Hepatocyte (in vitro differentiated cells): ENCODE results near the gene PACSIN3. TPM values are rescaled to one million over a fixed set of nuclear protein-coding genes. Genes with fewer than 3 reads are reported as not detected.

Experiments
- DNase-seq: peaks from one replicate; pipeline ENCODE4 v3.0.0-alpha.2; 2016; ENCODE audit warnings: low spot score
- H2AFZ ChIP-seq: fragments of 200-600 bp; sonication (generic); 2 replicates; pipeline ENCODE4 v1.6.0; 2016; ENCODE audit warnings: antibody characterized with exemption, mild to moderate bottlenecking
- H3K27ac ChIP-seq: fragments of 200-600 bp; sonication (generic); 2 replicates; pipeline ENCODE4 v1.5.1; 2016; ENCODE audit warnings: mild to moderate bottlenecking
- H3K27me3 ChIP-seq: fragments of 200-600 bp; sonication (generic); 2 replicates; pipeline ENCODE4 v1.6.1; 2016
- H3K36me3 ChIP-seq: fragments of 200-600 bp; sonication (generic); replicated peaks from 2 replicates; pipeline ENCODE4 v1.5.1; 2016; ENCODE audit warnings: low read depth; ENCODE audit not compliant: insufficient read depth
- H3K4me1 ChIP-seq: fragments of 200-600 bp; sonication (generic); 2 replicates; pipeline ENCODE4 v1.5.1; 2016; ENCODE audit warnings: mild to moderate bottlenecking, moderate library complexity; ENCODE audit not compliant: insufficient read depth
- H3K4me2 ChIP-seq: fragments of 200-600 bp; sonication (generic); 2 replicates; pipeline ENCODE4 v1.6.0; 2016
- H3K4me3 ChIP-seq: fragments of 200-600 bp; sonication (generic); 2 replicates; pipeline ENCODE4 v1.5.1; 2016; ENCODE audit warnings: mild to moderate bottlenecking
- H3K79me2 ChIP-seq: fragments of 200-600 bp; sonication (generic); 2 replicates; pipeline ENCODE4 v1.6.0; 2017; ENCODE audit warnings: mild to moderate bottlenecking
- H3K9me2 ChIP-seq: fragments of 200-600 bp; sonication (generic); replicated peaks from 2 replicates; pipeline ENCODE4 v1.6.0; 2017; ENCODE audit warnings: mild to moderate bottlenecking; ENCODE audit not compliant: insufficient read depth
- H3K9me3 ChIP-seq: fragments of 200-600 bp; sonication (generic); 2 replicates; pipeline ENCODE4 v1.5.1; 2016; ENCODE audit warnings: low read depth, mild to moderate bottlenecking
- H4K20me1 ChIP-seq: fragments of 200-600 bp; sonication (generic); 2 replicates; pipeline ENCODE4 v1.6.0; 2016; ENCODE audit warnings: mild to moderate bottlenecking; ENCODE audit not compliant: insufficient read depth, poor library complexity, severe bottlenecking
- CTCF ChIP-seq: fragments of 200-600 bp; sonication (generic); IDR thresholded peaks from 2 replicates; pipeline ENCODE4 v1.5.1; 2016; ENCODE audit warnings: antibody characterized with exemption, mild to moderate bottlenecking; ENCODE audit not compliant: poor library complexity
- EZH2 ChIP-seq: fragments of 200-600 bp; sonication (generic); IDR thresholded peaks from 2 replicates; pipeline ENCODE4 v1.6.1; 2016; ENCODE audit warnings: antibody characterized with exemption, mild to moderate bottlenecking, borderline replicate concordance
- EZH2phosphoT487 ChIP-seq: fragments of 200-600 bp; sonication (generic); IDR thresholded peaks from one replicate; pipeline ENCODE4 v1.6.1; 2018; ENCODE audit warnings: antibody characterized with exemption, mild to moderate bottlenecking, low read depth, moderate library complexity; ENCODE audit not compliant: unreplicated experiment, severe bottlenecking
- WGBS: methylation state at CpG from one replicate; pipeline ENCODE4 v1.1.6; 2016; ENCODE audit warnings: low lambda C conversion rate; ENCODE audit errors: missing lambda C conversion rate; 5-methylcytosine and 5-hydroxymethylcytosine counted together
- polyA plus RNA-seq: library from polyadenylated mRNA; unstranded; fragments of >200 nt; fragmentation: Nextera tagmentation; extraction: Ambion mirVana; gene quantifications from 2 replicates; pipeline ENCODE4 v1.2.1, GENCODE V29; 2016
- total RNA-seq: library from RNA; depleted of rRNA; stranded (reverse); fragments of >200 nt; gene quantifications from 2 replicates; pipeline ENCODE4 v1.2.3, GENCODE V29; 2014

Gene PACSIN3
- total and polyA plus RNA-seq, 2 experiments from 2014 or later = 53.7 to 70.7 TPM

- Histone ChIP-seq H3K79me2 (no peaks in the 10 kb centered on the region), H3K27ac (peak overlapping the region; percentile 40), H3K36me3 (no peaks in the 10 kb centered on the region), H3K4me2 (peak overlapping the region; percentile 41), H2AFZ (no peak overlapping the region), H3K27me3 (no peaks in the 10 kb centered on the region), H3K9me2 (no peaks in the 10 kb centered on the region), H3K4me1 (no peaks in the 10 kb centered on the region), H3K9me3 (no peaks in the 10 kb centered on the region), H3K4me3 (no peak overlapping the region), H4K20me1 (no peaks in the 10 kb centered on the region)
- WGBS = 66% methylated on average over 11 of the region's 11 CpGs
- DNase-seq = peak; percentile 51
- peak; percentile 41 for TF ChIP-seq CTCF
- no peak for TF ChIP-seq EZH2
- no peak for TF ChIP-seq EZH2phosphoT487
These were observed 47.9 kb upstream of the PACSIN3 start for GRCh38 chr11:47233989-47234668.

- Histone ChIP-seq H3K4me3 (no peak overlapping the region), H3K9me2 (no peaks in the 10 kb centered on the region), H3K36me3 (no peaks in the 10 kb centered on the region), H3K4me2 (no peak overlapping the region), H2AFZ (no peak overlapping the region), H3K27me3 (no peaks in the 10 kb centered on the region), H3K9me3 (no peaks in the 10 kb centered on the region), H4K20me1 (no peaks in the 10 kb centered on the region), H3K79me2 (no peaks in the 10 kb centered on the region), H3K27ac (peak overlapping the region; percentile 42), H3K4me1 (no peaks in the 10 kb centered on the region)
- TF ChIP-seq CTCF = no peak
- TF ChIP-seq EZH2phosphoT487 = no peak
- TF ChIP-seq EZH2 = no peak
- peak; percentile 39 for DNase-seq
- 88% methylated on average over 4 of the region's 4 CpGs for WGBS
These were observed 46.8 kb upstream of the PACSIN3 start for GRCh38 chr11:47233051-47233450.

- no peak overlapping the region for H3K4me2 ChIP-seq
- H3K9me2 ChIP-seq = no peaks in the 10 kb centered on the region
- DNase-seq = no peak
- no peak overlapping the region for H2AFZ ChIP-seq
- 96% methylated on average over 7 of the region's 8 CpGs for WGBS
- no peaks in the 10 kb centered on the region for H3K9me3 ChIP-seq
- no peaks in the 10 kb centered on the region for H3K36me3 ChIP-seq
- H3K27me3 ChIP-seq = no peaks in the 10 kb centered on the region
- H3K4me3 ChIP-seq = no peak overlapping the region
- no peak overlapping the region for H3K27ac ChIP-seq
- no peaks in the 10 kb centered on the region for H3K4me1 ChIP-seq
- TF ChIP-seq EZH2 (no peak), EZH2phosphoT487 (no peak), CTCF (no peak)
- no peaks in the 10 kb centered on the region for H3K79me2 ChIP-seq
- H4K20me1 ChIP-seq = no peaks in the 10 kb centered on the region
These were observed 42.9 kb upstream of the PACSIN3 start for GRCh38 chr11:47229161-47229560.
